ENCODE results near the gene ASCC1. TPM values are rescaled to one million over a fixed set of nuclear protein-coding genes. Genes with fewer than 3 reads are reported as not detected.

ASCC1 gene, protein sequence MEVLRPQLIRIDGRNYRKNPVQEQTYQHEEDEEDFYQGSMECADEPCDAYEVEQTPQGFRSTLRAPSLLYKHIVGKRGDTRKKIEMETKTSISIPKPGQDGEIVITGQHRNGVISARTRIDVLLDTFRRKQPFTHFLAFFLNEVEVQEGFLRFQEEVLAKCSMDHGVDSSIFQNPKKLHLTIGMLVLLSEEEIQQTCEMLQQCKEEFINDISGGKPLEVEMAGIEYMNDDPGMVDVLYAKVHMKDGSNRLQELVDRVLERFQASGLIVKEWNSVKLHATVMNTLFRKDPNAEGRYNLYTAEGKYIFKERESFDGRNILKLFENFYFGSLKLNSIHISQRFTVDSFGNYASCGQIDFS
- 38.3 and 44.8 TPM in 2 replicates for total RNA-seq

DNA sequence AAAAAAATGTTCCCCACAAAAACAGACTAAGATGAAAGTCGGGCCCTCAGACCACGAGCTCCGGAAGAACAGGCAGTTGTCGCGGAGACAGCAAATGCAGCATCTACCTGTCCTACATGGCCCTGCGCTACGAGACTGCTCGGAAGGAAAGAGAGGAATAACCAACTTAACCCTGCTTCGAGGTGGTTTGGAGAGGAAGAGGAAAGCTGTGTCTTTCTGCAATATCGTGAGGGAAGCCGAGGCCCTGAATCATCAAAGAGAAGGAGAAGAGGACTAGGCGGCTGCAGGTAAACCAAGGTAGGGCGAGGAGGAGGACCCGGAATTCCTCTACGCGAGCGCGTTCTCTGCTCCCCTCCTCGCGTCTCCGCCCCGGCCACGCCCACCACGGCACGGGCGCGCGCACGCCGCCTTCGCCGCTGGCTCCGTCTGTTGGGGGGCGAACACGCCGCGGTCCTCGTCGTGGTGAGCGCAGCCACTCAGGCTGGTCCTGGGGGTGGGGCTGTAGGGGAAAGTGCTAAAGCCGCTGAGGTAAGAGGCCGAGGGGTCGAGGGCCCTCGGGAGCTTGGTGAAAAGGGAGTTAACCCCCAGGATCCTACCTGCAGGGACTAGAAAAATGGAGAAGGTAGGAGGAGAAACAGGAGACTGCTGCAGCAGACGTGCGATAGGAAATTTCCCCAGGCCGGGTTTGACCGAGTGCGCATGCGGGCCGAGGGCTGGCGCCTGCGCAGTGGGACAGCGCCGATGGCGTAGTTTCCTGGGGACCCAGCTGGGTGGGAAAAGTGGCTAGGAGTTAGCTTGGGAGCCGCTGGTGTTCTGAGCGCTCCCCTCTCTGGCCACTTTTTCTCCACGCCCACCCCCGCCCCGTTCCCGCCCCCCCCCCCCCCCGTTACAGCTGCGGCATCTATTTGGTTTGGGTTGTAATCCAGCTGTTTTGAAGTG lies at the start of gene ASCC1, which contains the start of gene ANAPC16:
ASCC1 (minus strand) TSS at position 666 of the 939 bp plus-strand sequence. CDS start 2,978 bp downstream, outside the sequence.
ANAPC16 (plus strand) TSS at position 402 of the 939 bp plus-strand sequence. CDS start 7,903 bp downstream, outside the sequence.

DNA sequence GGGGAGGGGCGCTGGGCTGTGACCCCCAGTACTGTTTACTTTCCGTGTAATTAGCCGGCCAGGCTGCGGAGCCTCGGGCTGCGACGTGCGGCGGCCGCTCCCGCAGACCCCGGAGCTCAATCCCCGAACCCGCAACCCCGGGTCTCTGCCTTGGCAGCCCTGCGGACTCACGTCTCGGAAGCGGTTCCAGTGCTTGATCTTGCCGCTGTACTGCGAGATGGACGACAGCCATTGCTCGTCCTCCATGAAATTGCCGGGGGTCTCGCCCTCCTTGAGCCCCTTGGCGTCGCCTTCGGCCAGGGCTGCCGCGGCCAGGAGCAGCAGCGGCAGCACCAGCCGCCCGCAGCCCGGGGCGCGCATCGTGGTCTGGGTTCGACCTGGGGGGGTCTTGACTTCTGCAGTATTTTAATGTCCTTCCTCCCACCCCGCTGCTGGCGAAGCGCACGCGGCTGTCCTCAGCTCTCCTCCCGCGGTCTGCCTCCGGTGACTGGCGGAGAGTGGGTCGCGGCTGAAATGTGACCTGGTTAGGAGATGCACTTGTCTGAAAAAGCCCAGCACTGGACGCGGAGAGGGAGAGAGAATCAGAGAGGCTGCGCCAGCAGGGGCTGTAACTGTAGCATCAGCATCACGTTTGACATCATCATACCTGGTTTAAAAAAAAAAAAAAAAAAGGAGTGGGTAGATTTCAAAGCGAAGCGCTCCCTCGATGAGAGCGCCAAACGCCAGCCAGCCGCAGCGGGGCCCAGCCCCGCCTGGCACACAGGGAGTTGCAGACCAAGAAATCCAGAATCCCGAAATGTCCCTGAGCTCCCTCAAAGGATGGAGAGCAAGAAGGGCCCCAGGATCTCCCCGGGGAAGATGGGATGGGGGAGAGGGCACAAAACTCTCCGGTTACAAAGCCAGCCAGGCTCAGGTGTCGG lies 127.8 kb downstream of the ASCC1 start, which contains the start of gene SPOCK2:
SPOCK2 (minus strand) TSS at position 583 of the 920 bp plus-strand sequence; CDS start at position 360, 223 bp downstream.

Other genes with a start within 250 kb of the ASCC1 start
- 0.83 and 1.6 TPM in 2 replicates for gene SPOCK2, start 127.7 kb downstream of the ASCC1 start, total RNA-seq
- gene ANAPC16, start 264 bp downstream of the ASCC1 start, total RNA-seq: 45.7 and 53.1 TPM in 2 replicates
- 267 and 437 TPM in 2 replicates for gene DDIT4, start 57.6 kb upstream of the ASCC1 start, total RNA-seq
- 27.5 and 30.1 TPM in 2 replicates for gene DNAJB12, start 138.6 kb upstream of the ASCC1 start, total RNA-seq

Data from smooth muscle cell of trachea (primary cell).